Non-pigmented ciliary epithelial cell (primary cell): ENCODE measurements around the gene FAM167B.

Experiments used
- DNase-seq: peaks from one replicate; pipeline ENCODE4 v3.0.0-alpha.2; 2010; ENCODE audit warnings: low read depth

FAM167B gene

GRCh38 chr1:32246888-32247273 is at the start of gene FAM167B:
Gene FAM167B (plus strand): TSS chr1:32247222. CDS start chr1:32247422, 200 bp downstream.
- no peak for DNase-seq

DNA sequence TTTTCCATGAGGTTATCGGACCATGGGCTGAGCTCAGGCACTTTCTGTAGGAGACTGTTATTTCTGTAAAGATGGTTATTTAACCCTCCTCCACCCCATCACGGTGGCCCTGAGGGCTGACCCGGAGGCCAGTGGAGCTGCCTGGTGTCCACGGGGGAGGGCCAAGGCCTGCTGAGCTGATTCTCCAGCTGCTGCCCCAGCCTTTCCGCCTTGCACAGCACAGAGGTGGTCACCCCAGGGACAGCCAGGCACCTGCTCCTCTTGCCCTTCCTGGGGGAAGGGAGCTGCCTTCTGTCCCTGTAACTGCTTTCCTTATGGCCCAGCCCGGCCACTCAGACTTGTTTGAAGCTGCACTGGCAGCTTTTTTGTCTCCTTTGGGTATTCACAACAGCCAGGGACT is 49.2 kb upstream of the FAM167B start:
- no peak for DNase-seq

DNA sequence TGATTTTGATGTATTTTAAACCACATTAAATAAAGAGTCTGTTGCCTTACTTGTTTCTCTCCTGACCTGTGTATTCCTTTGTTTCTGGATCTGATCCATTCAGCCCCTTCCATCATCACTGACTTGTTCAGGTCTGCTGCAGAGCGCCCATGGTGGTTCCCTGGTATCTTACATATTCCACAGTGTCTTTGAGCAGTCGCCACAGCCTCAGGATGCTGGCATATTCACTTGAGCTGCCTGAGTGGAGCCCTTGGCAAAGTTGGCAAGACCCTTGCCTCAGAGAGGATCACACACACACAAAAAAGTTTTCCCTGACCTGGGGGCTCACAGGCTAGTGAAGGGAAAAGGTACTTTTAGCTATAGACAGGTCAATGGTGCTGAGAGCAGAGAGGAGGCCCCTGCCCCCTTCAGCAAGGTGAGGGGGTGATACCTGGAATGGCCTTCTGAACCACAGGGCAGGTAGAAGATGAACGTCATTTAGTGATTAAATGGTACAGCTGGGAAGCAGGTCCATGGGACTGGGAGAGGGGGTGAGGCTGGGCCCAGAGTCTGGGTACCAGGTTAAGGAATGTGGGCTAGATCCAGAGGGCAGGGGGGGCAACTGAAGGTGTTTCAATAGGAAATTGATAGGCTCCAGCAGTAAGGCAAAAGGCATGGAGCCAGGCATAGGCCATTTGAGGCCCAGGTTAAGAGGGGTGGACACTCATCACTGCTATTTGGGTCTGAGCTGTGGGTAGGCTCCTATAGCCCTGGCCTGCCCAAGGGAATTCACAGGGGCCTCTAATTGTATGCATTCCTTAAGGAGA is 48.6 kb upstream of the FAM167B start:
- DNase-seq, result no peak

DNA sequence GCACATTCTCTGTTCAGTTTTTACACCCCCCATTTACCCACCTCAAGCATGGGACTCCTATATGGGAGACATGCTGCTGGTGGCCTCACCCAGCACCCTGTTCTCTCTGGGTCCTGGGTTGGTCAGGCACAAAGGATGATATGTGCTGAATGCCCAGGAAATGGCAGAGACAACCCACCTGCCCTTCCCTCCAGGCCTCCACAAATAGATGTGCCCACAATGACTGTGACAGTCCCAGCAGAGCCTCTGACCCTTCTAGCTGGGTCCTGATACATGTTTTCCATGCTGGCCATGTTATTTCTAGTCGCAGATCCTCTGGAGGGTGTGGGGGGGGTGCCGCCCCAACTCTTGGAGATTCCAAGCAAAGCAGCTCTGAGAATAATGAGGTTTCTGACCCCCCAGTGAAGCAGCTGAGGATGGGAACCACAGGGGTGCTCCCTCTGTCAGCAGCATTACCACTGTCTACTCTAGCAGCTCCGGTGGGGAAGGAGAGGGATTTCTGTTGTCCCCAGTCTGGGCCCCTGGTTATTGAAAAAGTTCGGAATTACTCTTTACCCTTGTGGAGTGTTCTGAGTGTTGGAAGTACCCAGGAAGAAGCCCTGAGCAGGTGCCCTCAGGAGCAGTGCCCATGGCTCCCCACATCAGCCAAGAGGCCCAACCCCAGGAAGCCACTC is 47.8 kb upstream of the FAM167B start:
- no peak for DNase-seq

- no peak for DNase-seq
These were observed 47.3 kb upstream of the FAM167B start for GRCh38 chr1:32199717-32200072.

DNA sequence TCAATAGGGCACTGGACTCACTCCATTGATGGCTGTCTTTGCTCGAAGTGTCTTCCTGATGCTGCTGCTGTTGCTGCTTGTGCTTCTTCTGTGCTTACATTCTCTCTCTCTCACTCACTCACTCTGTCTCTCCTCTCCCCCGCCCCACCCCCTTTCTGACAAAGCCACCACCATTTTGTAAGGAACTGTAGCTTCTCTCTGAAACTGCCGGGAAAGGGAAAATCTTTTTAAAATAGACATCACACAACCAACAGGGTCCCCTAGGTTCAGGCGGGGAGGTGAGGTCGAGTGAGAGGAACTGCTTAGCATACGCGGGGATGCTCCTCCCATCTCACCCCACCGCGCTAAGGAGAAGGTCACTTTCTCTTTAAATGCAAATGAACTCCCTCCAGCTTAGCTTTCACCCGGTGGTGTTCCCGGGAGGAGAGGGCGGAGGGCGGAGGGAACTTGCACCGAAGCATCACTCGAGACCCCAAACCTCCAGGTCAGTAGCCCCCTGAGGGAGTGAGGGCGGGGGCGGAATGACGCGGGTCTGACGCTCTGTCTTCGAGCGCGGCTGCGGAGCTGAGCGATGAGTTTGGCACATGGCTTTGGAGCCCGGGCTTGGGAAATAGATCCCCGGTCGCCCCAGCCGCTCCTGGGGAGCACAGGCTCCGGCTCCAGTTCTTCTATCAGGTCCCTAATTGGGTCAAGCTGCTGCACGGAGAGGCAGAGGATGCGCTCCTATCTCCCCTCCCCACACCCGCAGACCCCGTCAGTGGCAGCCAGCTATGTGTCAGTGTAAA is 46.6 kb upstream of the FAM167B start, which contains the start of gene CCDC28B:
CCDC28B (plus strand) TSS at position 370 of the 785 bp plus-strand sequence. CDS start 1,341 bp downstream, outside the sequence.
- DNase-seq, result no peak

- DNase-seq, result no peak
These were observed 45.8 kb upstream of the FAM167B start for GRCh38 chr1:32201011-32201855.

- no peak for DNase-seq
These were observed 42.1 kb upstream of the FAM167B start for GRCh38 chr1:32204943-32205361.

GRCh38 chr1:32205401-32206370 is 41.3 kb upstream of the FAM167B start, which contains the start of gene IQCC:
Gene IQCC (plus strand): TSS chr1:32205671. CDS start chr1:32205682, 11 bp downstream.
- DNase-seq, result no peak

- DNase-seq, result no peak
These were observed 38.6 kb upstream of the FAM167B start for GRCh38 chr1:32208469-32208868.

- DNase-seq, result no peak
These were observed 38.1 kb upstream of the FAM167B start, which contains the start of gene DCDC2B for GRCh38 chr1:32208891-32209328. Gene DCDC2B (plus strand): TSS chr1:32209089. CDS start chr1:32209094, 5 bp downstream.

DNA sequence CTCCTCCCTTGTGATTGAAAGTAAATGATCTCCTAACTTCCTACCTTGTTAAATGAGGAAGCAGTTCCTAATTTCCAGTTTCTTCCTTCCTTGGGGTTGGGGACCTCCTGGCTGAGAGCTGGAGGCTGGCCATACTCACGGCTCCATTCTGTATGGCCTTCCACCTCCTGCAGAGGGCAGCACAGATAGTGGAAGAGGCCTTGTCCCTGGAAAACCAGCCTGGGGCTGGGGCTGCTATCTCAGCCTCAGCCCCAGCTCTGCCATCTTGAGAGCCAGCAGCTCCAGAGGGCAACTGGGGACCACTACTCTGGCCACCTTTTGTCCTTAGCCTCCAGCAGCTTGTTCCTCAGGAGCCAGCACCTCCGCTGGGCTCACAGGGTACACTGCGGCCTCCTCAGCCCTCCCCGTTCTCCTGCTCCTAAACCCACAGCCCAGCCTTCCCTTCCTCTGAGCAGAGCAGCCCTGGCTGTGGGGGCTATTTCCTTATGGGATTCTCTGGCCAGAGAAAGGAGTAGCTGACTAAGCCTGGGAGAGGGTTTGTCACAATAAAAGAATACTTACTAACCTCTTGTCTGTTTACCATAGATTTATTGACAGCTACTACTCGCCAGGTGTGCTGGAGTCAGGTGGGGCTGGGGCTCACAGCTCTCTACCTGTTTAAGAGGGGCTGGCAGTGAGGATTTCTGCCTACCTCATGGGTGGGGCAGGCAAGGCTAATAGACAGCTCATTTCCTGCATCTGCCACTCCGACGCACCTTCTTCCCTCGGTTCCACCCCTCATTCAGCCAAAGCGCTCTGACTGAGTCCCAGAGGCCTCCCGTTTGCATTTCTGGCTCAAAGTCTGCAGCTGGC is 31.2 kb upstream of the FAM167B start:
- DNase-seq, result no peak

DNA sequence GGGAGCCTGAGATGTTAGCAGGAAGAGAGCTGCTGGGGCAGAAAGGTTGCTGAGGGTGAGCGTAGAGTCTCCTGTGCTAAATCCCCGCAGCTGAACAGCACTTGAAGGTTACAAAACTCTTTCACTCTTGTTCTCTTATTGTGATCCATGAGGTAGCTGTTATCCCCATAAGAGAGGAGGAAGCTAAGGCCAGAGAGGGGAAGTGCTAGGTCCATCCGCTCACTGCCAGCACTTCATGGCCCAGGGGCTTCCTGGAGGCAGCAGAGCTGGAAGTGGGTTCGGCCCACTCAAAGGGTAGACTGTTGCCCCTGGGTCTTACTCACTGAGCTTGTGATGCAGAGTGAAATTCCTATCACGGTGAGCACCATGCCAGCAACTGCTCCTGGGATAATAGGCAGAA is 30.5 kb upstream of the FAM167B start:
- DNase-seq, result no peak

- no peak for DNase-seq
These were observed 28.0 kb upstream of the FAM167B start for GRCh38 chr1:32219022-32219421.

DNA sequence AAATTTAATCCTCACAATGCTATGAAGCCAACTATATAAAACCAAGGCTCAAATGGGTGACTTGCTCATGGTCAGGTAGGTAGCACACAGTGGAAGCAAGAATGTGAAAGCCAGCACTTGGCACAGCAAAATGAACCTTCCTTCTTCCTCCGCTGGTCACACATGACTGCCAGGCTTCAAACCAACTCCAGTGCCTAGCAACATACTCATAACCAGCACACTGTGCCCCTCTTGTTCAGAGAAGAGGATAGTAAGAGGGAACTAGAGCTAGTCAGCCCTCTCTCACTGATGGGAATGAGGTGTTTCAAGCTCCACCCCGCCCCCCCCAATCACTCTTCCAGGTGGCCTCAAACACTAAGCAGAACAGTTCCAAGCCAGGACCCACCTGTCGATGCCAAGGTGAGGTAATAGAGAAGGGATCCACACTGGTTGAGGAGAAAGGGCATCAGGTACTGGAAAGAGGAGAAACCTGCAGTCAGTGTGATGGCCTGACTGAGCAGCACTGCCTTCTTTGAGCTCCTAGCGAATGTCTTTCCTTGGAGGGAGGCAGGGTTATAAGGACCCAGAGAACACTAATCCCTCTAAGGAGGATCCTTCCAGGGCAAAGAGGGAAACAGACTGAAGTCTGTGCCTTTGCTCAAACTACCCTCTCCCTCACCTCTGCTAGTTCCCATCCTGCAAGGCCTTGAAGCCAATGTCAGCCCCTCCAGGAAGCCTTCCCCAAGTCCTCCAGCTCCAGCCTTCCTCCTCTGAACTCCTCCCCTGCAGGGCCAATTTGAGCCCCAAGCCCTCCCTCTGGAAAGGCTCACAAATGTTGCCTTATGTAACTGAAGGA is 26.1 kb upstream of the FAM167B start:
- DNase-seq, result no peak

DNA sequence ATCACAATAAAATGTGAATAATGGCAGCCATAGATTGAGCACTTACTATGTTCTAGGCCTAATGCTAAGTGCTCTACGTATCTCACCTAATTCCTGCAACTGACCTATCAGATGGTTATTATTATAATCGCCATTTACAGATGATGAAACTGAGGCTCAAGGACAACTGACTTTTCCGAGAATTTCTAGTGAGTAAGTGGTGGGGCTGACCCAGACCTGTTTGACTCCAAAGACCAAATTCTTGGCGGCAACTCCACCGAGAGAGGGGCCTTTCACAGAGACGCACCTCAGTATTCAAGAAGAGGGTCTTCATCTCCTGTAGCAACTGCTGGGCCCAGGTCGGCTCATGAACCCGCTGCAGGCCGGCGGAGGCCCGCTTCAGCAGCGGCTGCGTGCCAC is 25.4 kb upstream of the FAM167B start:
- DNase-seq, result no peak

GRCh38 chr1:32221980-32222755 is 24.9 kb upstream of the FAM167B start, which contains the start of the genes EIF3I and TMEM234:
Gene EIF3I (plus strand): TSS chr1:32222407. CDS start chr1:32222442, 35 bp downstream.
Gene TMEM234 (minus strand): TSS chr1:32222353. CDS start chr1:32222322, 31 bp downstream.
- no peak for DNase-seq
